Activated CD4-positive, alpha-beta T cell treated with anti-CD3 and anti-CD28 coated beads for 1 hour (primary cell): ENCODE results near the gene TMEM80.

ENCODE experiments used
- DNase-seq: peaks from one replicate; pipeline ENCODE4 v3.0.0-alpha.2; 2020

TMEM80 gene

GRCh38 chr11:702462-703461 is 7.1 kb downstream of the TMEM80 start:
- DNase-seq, result no peak

DNA sequence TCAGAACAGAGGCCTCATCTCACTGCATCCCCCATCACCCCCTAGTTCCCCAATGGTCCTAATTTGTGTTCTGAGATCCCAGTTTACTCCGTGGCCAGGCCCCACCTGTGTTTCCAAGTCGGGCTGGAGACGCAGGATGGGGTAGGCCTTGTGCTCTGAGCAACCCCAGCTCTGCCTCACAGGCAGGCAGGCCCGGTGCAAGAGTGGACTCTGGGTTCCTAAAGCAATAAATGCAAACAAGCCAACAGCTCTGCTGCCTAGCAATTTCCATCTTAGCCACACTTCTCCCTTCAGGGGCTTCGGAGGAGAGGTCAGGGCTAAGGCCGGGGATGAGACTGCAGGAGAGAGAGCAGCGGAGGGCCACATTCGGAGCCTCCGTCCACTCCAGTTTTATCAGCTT is 7.9 kb downstream of the TMEM80 start:
- DNase-seq, result no peak

- no peak for DNase-seq
Measured at GRCh38 chr11:704228-704674, 8.6 kb downstream of the TMEM80 start.

- DNase-seq, result no peak
Measured at GRCh38 chr11:704781-705645, 9.4 kb downstream of the TMEM80 start.

DNA sequence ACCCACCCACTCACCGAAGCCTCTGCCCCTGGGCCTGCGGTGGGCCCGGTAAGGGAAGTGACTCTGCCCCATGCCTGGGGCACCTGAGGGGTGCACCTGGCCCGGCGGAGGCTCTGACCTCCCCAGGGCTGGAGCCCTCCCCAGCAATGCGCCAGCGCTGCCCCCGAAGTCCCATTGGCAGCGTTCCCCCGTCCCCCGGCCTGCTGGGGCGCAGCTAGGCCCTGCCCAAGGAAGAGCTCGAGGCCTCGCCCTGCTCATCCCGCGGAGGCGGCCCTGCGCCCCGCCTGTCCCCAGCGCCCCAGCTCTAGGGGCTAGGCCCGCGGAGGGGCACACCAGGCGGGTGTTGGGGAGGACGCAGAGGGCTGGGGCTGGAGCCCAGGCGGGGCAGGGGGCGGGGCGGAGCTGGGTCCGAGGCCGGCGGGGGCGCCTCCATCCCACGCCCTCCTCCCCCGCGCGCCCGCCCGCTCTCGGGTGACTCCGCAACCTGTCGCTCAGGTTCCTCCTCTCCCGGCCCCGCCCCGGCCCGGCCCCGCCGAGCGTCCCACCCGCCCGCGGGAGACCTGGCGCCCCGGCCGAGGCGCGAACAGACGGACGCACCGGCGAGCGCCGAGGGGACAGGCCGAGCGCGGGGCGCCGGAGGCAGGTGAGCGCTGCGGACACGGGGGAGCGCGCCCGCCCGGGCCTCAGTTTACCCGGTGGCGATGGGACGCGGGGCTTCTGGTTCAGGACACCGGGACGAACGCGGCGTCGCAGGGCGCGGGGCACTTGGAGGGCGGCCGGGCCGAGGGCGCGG is 10.2 kb downstream of the TMEM80 start, which contains the start of gene EPS8L2:
EPS8L2 (plus strand) TSS at position 586 of the 793 bp plus-strand sequence. CDS start 3,177 bp downstream, outside the sequence.
- DNase-seq, result no peak

GRCh38 chr11:706439-706956 is 10.9 kb downstream of the TMEM80 start:
- DNase-seq, result no peak

DNA sequence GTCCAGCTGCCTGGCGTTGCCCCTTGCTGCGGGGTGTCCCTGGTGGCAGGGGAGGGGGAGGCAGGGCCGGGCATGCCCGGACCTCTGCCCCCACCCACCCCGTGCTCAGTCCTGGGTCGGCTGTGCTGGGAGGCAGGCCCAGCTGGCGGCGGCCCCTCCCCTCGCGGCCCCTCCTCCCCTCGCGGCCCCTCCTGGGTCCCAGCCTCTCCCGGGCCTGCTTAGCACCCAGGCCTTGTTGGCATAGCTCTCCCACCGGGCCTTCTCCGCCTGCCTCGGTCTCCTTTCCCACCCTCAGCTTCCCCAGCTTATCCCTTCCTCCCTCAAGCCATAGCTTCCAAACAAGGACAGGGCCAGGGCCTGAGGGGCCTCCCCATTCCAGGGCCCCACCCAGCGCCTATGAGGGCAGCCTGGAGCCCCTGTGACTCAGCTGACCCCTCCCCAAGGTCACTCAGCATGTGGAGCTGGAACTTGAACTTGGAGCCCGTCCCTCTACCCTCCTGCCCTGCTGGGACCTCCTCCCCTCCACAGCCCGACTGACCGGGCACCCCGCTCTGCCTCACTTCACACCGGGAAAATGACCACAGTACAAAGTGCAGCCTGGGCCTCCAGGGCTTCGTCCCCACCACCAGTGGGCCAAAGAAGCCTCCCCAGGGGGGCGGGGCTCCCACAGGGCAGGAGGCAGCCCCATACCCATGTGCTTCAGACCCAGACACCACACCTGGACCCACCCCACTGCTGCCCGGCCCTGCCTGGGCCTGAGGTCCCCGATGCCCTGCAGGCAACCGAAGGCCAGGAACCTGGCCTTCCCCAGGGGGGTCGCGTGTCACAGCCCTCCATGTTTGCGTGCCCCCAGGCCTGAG is 11.6 kb downstream of the TMEM80 start:
- no peak for DNase-seq

- DNase-seq, result no peak
Measured at GRCh38 chr11:707817-708420, 12.3 kb downstream of the TMEM80 start.

DNA sequence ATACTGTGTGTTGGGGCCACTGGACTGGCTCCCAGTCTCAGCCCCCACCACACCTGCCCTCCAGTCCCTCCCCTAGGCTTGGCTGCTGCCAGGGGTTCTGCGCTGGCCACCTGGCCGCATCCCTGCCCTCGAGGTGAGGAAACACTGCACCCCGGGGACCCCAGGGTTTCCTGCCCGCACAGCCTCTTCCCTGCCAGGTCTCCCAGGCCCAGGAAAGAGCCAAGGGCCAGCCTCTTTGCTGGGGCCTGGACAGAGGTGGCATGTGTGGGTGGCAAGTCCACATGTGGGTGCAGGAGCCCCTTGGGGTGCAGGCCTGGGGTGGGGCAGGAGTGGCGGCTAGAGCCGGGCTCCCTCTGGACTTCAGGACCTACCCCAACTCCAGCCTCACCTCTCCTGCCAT is 12.9 kb downstream of the TMEM80 start:
- no peak for DNase-seq

- DNase-seq, result no peak
Measured at GRCh38 chr11:709109-709997, 13.7 kb downstream of the TMEM80 start.

DNA sequence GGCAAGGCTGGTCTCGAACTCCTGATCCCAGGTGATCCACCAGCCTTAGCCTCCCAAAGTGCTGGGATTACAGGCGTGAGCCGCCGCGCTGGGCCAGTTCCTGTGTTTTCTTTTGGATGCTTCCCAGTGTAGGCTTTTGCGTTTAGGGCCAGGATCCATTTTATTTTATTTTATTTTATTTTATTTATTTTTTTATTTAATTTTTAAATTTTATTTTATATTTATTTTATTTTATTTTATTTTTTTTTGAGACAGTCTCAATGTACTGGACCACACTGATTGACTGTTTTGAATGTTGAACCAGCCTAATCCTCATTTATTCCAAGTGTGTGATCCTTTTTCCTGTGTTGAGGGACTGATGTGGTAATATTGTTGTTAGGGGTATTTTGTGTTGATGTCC is 18.8 kb downstream of the TMEM80 start:
- DNase-seq, result no peak

- no peak for DNase-seq
Measured at GRCh38 chr11:719214-720016, 23.8 kb downstream of the TMEM80 start.

- DNase-seq, result no peak
Measured at GRCh38 chr11:720017-720641, 24.5 kb downstream of the TMEM80 start.

- no peak for DNase-seq
Measured at GRCh38 chr11:720642-721246, 25.1 kb downstream of the TMEM80 start.

DNA sequence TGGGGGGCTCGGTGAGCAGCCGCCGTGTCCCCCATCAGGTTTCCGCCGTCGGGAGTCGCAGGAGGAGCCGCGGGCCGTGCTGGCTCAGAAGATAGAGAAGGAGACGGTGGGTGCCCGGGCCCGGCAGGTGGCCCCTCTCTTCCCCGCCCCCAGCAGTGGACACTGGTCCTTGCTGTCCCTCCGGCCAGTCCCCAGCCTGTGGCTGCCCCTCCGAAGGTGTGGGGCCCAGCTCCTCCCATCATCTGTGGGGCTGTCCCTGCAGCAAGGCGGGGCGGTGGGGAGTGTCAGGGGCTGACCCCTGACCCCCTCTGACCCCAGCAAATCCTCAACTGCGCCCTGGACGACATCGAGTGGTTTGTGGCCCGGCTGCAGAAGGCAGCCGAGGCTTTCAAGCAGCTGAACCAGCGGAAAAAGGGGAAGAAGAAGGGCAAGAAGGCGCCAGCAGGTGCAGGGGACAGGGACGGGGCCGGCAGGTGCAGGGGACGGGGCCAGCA is 25.7 kb downstream of the TMEM80 start:
- no peak for DNase-seq

GRCh38 chr11:721741-722345 is 26.2 kb downstream of the TMEM80 start:
- no peak for DNase-seq

DNA sequence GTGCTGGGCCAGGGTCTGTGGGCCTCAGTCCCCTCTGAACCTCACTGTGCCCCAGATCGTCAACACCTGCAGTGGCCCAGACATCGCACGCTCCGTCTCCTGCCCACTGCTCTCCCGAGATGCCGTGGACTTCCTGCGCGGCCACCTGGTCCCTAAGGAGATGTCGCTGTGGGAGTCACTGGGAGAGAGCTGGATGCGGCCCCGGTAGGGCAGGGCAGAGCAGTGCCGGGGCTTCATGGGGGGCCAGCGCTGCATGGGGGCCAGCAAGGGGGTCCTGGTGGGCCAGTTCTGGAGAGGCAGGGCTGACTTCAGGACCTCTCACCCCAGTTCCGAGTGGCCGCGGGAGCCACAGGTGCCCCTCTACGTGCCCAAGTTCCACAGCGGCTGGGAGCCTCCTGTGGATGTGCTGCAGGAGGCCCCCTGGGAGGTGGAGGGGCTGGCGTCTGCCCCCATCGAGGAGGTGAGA is 26.8 kb downstream of the TMEM80 start:
- DNase-seq, result no peak
